GM21515 (cell line): ENCODE data around the gene CCL19.

Experiments used
- ATAC-seq: cut with Tn5 transposase; IDR thresholded peaks from one replicate; pipeline ENCODE4 v1.9.1; 2021; ENCODE audit not compliant: unreplicated experiment

CCL19 gene

DNA sequence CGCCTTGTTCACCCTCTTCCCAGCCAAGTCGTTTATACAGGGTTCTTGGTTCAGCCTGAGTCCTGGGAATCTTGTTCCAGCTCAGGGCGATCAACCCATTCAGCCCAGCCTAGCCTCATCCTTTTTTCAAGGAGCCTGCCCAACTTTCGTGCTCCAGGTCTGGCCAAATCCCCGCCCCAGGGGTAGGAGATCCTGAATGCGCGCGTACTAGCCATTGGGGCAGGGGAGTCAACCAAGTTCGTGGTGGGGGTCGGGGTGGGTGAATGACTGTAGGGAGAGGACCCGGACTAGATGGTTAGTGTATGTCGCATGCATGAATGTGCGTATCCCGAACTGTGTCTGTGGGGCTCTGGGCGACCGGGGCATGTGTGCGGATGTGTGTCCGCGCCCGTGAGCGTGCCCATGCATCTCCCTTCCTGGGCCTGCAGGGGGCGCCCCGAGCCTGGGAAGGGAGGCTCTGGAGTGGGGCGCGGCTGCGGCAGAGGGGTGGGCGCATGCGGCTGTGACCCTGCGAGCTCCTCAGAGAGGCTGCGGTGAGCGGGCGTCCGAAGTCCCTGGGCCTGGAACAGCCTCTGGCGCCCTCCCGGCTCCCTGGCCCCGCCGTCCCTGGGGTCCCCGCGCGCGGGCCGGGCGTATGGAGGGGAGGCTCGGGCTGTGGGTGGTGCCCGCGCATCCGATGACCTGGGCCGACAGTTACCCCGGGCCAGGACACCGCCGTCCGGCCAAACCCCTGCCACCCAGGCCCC is 10.1 kb upstream of the CCL19 start:
- ATAC-seq = no peak

DNA sequence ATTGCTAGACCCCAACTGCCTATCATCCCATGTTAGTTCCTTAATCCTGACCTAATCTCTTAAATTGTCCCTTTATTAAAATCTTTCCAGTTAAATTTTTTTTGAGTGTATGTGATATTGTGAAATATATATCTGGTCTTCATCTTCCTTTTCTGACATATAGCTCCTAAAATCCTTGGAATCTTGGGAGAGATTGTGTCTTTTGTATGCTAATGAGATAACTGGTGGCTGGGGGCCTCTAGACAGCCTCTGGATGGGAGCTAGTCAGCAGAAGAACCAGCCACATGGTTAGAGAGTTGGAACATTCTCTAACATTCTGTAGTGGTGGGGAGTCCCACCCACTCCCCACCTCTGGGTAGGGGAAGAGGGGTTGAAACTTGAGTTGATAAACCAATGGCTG is 3.7 kb upstream of the CCL19 start:
- ATAC-seq = no peak

DNA sequence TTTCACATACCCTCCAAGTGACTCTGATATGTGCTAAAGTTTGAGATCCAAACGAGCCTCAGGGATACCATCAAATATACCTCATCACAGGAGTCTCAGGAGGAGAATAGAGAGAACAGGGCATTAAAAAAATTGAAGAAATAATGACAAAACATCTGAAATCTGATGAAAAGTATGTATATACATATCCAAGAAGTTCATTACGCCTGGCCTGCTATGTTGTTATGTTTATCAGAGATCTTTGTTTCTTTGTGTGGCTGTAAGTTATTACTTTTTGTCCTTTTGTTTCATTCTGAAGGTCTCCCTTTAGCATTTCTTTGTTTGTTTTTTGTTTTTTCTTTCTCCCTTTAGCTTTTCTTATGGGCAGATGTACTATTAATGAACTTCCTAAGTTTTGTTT is 2.5 kb upstream of the CCL19 start:
- no peak for ATAC-seq

DNA sequence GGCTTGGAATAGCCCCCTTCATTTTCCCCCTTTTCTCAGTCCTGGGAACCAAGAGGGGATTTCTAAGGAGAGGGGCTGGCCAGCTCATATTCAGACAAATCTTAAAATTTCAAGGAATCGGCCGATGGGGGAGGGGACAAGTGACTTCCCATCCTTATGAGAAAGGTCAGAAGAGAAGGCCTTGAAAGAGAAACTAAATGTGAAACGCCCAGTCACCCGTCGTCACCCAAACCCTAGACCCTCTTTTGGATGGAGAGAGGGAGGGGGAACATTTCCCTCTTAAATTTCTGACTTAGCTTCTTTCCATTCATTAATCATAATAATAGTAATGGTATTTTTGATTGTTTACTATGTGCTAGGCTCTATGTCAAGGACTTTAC is 850 bp upstream of the CCL19 start:
- ATAC-seq = no peak

DNA sequence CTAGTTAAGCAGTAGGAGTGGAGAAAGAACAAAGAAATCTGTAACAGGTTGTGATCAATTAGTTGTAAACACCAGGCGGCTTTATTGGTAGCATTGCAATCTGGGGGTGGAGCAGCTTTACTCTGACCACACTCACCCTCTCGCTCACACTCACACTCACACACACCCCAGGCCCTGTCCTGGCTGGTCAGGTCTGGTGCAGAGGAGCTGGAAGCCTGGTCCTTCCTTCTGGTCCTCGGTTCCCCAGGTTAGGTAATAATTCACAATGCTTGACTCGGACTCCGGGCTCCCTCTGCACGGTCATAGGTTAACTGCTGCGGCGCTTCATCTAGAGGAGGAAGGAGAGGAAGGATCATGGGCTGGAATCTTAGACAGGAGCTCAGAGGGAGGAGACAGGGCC is 1.6 kb downstream of the CCL19 start:
- ATAC-seq = no peak

DNA sequence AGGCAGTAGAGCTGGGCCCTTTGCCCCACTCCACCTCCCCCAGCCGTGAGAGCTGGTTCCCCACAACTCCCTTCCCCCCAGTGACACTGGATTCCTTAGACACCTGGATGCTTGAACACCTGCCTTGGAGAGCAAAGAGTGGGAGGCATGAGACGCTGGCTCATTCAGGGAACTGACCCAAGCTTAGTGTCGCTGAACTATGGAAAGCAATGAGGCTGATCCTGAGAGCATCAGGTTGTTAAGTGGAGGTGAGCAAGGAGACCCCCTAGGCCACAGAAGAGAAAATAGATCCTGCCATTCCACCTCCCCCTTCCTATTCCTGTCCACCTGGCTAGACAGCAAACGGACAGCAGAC is 2.0 kb downstream of the CCL19 start:
- no peak for ATAC-seq

DNA sequence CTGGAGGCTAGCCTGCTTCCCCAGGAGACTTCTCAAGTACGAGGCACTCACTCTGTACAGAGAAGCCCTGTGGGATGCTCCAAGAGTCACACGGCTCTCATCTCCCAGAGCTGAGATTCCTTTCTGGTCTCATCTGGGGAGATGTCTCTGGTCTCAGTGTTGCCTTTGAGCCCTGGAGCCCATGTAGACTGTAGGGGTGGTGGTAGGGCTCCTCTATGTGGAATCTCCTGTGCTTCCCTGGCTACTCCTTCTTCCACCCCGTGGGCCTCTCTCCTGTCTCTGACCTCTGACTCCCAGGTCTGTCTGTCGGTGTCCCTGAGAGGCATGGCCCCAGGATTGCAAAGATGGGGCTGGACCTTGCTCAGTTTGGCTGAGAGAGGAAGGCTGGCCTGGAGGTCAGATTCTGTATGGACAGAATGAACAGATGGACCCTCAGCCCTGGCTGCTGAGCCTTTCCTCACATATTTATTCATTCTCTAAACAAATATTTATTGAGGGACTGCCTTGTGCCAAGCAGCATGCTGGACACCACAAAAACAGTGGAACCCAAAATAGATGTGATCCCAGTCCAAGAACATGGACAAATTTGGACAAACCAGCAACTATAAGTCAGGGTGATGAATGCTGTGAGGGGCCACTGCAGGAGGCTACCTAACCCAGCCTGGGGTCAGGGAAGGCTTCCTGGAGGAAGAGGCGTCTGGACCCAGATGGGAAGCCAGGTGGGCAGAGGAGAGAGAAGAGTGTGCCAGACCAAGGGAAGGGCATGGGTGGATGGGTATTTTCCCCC is 2.6 kb downstream of the CCL19 start:
- no peak for ATAC-seq

DNA sequence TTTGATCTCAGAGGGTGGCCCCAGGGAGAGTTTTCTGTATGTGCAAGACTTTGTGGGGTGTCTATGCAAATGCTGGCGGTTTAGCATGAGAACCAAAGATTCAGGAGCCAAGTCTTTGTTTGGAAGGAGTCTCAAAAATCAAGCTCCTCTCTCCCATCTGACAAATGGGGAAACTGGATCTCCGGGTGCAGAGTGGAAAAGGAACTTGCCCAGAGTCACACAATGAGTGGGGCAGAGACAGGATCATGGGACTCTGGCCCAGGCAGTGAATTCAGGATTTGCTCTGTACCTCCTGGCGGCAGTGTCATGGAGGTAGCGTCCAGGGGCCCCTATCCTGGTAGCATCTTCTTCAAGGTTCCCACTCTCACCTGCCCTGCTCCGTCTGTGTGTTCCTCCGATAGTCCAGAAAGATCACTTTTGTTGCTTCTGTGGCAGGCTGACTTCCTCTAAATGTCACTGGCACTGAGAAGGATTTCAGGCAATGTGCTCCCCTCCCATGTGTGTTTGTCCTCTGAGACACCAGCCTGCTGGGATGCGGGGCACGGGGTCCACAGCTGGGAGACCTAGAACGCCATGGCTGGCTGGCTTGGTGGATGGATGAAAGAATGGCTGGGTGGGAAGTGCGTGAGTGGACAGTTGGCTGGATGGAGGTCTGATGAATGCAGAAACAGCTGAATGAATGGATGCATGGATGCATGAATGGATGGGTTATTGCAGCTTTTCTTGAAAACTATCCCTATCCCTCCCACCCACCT is 3.6 kb downstream of the CCL19 start:
- no peak for ATAC-seq

DNA sequence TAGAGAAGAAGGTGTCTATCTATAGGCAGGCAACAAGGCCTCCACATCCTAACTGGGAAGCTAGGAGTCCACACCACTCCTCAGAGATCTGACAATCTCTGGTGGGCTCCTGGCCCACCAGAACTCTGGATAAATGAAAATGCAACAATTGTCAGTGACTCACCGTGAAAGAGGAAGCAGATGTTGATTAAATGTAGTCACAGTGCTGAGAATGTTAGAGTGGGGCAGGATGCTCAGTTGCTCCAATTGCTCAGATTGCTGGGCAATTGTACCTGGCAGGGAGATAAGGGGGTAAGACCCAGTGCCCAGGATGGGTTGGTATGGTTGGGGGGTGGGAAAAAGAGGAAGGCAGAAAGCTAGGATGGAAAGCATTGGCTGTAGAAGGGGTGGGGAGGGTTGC is 4.3 kb downstream of the CCL19 start:
- no peak for ATAC-seq

DNA sequence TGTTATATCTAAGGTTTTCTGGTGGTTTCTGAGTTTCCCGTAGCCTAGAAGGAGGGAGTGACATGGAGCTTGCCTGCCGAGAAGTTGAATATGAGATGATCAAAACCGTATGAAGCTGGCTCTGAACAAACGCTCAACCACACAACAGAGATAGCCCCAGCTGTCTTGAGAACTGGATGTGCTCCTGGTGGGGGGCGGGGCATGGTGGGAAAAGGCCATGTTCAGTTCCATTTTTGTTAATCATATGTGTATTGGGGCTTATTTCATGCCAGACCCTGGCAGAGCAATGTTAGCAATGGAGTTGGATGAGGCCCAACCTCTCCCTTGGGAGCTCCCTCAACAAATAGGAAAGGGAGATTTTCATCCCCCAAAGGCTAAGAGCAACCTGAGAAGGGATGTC is 4.8 kb downstream of the CCL19 start:
- ATAC-seq = no peak

DNA sequence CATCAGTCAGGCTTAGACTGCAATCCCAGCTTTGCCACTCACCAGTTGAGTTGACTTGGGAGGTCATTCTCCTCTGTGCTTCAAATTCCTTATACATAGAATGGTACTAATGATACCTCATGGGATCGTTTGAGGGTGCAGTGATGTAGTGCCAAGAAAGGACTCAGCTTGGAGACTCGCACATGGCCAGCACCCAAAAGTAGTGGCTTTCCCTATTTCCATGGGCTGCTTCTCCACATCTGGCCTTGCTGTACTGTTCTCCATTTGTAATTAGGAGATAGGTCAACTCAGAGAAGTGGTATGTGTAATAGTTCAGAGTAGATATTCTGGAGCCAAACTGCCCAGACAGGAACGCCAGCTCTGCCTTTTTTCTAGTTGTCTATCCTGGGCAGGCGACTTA is 5.5 kb downstream of the CCL19 start:
- no peak for ATAC-seq

DNA sequence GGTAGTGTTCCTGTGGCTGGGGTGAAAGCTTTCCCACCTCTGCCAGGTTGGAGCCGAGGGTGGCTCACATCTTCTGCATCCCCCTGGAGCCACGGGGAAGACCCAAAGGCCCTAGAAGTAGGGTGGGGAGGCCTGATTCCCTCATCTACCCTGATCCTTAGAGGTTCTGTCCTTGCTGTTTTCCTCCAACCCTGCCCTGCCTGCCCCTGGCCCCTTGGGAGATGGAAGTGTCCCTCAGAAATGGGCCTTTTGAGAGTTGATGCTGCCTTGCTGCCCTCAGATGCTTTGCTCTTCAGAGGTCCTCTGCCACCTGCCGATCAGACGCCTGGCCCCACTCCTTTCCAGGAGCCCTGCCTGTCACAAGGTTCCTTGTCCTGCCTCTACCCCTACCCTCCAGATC is 6.3 kb downstream of the CCL19 start:
- ATAC-seq = no peak

DNA sequence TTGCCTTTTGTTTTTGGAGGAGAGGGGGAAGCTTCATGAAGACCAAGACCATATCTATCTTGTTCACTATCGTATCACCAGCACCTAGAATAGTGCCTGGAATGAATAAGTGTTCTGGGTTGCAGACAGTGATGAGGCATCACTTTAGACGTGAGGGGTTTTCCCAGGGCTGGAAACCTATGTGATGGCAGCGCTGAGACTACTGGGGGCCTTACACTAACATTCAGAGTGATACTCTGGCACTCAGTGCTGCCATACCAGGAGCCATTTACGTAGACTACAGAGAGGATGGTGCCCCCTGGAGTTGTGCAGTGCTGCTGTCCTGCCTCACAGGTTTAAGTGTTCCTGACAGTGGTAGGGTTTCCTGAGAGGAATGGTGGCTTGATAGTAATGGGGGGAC is 6.9 kb downstream of the CCL19 start:
- ATAC-seq = no peak

DNA sequence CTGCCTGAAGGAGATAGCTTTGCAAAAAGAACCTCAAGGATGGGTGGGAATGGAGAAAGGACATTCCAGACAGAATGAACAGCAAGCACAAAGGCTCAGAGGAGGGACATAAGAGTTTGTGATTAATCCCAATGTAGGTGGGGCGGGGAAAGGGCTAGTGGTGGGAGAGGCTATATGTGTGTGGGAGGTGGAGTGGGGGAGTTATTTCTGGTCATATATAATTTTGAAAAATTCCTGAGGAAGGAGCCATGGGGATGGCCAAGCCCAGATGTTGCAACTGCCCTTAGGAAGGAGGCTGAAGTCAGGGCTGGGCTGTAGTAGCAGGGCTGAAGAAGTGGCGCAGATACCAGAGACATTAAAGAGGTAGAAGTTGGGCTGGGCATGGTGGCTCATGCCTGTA is 15.2 kb downstream of the CCL19 start:
- ATAC-seq = no peak

DNA sequence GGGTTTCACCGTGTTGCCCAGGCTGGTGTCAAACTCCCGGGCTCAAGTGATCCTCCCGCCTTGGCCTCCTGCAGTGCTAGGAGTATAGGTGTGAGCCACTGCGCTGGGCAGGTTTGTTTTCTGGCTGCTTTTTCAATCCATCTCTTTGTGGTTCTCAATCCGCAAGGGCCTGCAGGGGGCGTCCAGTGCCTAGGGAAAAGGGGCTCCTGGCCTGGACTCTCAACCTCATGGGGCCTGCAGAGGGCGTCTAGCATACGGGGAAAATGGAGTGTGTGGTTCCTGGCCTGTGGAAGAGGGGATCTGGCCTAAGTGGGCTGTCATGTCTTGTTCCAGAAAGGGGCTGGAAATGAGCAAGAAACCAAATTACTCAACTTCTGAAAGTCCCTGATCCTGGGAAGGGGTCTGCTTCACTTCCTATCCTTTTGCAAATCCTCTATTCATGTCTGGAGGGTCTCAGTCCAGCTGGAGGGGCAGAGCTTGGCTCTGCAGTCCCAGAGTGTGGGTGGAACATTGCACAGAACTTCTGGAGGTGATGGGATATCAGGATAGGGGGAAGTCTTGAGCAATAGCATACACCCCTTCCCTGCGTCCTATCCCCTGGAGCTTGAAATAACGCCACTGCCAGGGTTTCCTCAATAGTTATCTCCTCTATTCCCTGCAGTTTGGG is 15.9 kb downstream of the CCL19 start:
- ATAC-seq = no peak

DNA sequence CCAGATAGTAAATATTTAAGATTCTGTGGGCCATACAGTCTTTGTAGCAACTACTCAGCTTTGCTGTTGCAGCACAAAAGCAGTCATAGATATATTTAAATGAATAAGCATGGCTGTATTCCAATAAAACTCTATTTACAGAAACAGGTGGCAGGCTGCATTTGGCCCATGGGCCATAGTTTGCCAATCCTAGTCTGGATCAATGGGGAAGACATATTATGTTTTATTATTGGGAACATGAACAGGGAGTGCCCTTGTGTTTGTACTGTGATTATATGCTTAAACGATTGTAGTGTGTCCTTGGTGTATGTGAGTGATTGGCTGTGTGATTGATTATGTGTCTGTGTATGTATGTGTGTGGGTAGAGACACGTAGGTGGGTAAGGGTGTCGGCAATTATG is 16.6 kb downstream of the CCL19 start:
- ATAC-seq = no peak

DNA sequence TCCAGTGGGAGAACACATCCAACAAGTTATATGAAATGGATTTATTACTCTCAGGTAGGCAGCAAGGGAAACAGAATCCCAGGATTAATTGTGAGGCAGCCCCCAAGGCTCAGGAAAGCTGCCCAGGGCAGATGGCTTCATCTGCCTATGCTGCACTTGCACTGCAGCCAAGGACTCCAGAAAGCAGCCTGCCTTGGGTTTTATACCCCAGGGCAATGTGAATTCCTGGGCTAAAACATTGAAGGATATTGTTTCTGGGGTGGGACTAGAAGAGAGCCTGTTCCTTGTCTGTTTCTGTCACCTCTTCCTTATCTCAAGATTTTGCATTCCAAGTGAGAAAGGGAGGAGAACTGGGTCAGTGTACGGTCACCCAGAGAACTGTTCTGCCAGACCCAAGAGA is 19.8 kb downstream of the CCL19 start:
- ATAC-seq = no peak

DNA sequence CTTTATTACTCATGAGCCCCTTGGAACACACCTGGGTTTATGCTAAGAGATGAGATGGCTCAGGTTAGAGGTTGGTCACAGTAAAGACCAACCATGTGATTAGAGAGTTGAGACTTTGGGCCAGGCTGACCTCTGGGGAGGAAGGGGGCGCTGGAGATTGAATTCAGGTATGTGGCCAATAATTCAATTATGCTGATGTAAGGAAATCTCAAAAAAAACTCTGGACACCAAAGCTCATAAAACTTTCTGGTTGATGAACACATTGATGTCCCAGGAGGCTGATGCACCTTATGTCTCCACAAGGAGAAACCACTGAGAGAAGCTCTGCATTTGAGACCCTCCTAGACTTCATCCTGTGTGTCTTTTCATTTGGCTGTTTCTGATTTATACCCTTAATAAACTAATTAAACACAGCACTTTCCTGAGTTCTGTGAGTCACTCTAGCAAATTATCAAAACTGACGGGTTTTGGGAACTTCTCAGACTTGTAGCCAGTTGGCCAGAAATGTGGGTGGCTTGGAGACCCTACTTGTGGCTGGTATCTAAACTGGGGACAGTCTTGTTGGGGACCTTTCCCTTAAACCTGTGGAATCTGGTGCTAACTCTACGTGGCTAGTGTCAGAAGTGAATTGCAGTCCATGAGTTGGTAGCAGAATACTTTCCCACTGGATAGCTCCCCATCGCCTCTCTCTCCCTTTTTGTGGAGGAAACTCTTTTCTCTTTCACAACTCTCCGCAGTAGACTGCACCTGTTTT is 21.1 kb downstream of the CCL19 start:
- ATAC-seq = no peak

DNA sequence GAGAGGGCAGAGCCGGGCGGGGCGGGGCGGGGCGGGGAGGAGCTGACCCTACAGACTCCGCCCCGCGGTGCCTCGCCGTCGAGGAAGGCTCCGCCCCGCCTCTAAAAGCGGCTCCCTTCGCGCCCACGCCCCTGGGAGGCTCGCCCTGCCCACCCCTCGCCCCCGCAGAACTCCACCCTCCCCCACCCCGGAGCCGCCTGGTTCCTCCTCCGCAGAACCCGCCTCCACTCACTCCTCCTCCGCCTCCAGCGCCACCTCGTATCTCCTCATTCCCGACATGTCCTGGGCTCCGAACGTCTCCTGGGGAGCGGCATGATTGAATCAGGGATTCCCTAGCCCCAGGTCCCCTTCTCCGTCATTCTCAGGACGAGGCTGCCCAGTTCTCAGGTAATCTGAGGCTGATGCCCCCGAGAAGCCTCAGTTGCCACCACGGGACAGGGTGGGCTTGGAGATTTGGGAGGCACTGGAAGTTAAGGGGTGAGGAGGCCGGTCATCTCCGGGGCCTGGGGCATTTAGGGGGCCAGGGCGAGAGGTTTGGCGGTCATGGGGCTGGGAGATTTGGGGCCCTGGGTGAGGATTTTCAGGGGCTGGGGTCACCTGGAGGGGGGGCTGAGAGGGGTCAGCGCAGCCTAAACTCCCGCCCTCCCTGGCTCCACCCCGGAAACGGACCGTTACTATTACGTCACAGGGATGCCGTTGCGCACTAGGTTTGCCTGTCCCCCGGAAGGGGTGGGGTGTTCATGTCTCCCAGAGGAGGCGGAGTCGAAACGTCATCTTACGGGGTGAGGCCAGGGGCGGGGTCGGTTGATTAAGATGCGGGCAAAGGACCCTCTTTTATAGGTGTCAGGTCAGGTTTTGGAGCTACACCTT is 25.5 kb downstream of the CCL19 start:
- ATAC-seq = peak; percentile 59

DNA sequence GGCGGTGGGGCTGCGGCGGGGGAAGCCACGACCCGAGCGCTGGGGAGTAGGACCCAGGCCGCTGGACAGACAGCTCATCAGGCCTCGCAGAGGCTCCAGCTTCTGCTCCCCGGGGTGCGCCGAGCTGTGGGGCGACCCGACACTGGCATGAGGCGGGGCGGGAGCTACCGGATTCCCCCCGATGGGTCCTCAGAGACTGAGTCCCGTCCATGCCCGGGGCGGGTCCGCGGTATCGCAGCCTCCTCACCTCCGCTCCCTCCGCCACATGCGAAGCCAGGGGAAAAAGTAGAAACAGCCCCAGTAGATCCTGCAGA is 26.1 kb downstream of the CCL19 start:
- peak; percentile 20 for ATAC-seq
